ENCODE data around the gene DIPK1B.
A peak's percentile ranks its signal among the peaks of the same experiment; 100 is the strongest.

DNA sequence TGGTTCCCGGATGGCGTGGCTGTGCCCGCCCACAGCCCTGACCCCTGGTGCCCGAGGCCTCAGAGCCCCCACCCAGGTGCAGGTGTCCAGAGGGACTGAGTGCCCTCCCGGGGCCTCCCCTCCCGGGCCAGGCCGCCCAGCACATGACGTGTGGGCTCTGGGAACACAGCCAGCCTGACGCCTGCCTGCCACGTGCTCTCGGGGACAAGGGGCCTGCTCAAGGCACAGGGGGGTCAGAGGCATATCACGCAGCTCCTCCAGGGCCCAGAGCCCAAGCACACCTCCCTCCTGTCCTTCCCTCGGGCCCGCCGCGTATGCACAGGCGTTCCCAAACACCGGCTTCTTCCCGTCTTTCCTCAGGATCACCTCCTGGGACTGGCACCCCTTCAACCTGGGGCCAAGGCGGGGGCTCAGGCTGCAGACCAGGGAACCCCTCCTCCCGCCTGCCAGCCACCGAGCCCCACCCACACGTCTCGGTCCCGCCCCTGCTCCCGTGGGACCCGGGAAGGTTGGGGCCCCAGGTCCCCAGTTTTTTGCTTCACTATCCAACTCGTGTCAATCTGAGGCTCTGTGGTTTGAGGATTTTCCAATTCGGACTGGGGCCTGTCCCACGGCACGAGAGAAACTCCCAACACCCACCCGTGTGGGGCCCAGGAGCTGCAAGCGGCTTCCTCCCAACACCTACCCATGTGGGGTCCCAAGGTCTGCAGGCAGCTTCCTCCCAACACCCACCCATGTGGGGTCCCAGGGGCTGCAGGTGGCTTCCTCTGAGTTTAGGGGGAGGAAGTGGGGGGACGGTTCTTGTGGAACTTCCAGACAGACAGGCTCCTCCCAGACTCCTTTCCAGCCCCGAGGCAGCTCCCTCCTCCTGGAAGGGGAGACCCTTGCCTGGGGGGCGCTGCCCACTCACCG is 28.9 kb downstream of the DIPK1B start:
- TF ChIP-seq EP300 (IDR thresholded peaks at IDR 0.05; ENCODE audit: borderline replicate concordance in 1 of 2, low read depth in 1 of 2, low read length in 1 of 2), result no peak
- TF ChIP-seq, protein P1, sequence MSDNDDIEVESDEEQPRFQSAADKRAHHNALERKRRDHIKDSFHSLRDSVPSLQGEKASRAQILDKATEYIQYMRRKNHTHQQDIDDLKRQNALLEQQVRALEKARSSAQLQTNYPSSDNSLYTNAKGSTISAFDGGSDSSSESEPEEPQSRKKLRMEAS (IDR thresholded peaks at IDR 0.05; ENCODE audit: low read depth), result 0 out of 2 replicates have a peak, but pooled peaks have one; percentile 15
- TF ChIP-seq EZH2phosphoT487 (IDR thresholded peaks at IDR 0.05; ENCODE audit: borderline replicate concordance, low read depth), result no peak
- TF ChIP-seq, protein P2, sequence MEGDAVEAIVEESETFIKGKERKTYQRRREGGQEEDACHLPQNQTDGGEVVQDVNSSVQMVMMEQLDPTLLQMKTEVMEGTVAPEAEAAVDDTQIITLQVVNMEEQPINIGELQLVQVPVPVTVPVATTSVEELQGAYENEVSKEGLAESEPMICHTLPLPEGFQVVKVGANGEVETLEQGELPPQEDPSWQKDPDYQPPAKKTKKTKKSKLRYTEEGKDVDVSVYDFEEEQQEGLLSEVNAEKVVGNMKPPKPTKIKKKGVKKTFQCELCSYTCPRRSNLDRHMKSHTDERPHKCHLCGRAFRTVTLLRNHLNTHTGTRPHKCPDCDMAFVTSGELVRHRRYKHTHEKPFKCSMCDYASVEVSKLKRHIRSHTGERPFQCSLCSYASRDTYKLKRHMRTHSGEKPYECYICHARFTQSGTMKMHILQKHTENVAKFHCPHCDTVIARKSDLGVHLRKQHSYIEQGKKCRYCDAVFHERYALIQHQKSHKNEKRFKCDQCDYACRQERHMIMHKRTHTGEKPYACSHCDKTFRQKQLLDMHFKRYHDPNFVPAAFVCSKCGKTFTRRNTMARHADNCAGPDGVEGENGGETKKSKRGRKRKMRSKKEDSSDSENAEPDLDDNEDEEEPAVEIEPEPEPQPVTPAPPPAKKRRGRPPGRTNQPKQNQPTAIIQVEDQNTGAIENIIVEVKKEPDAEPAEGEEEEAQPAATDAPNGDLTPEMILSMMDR (IDR thresholded peaks at IDR 0.05), result no peak
- no peak for TF ChIP-seq YY1 (IDR thresholded peaks at IDR 0.05; ENCODE audit: low read depth)
- TF ChIP-seq RCOR1 (IDR thresholded peaks at IDR 0.05; ENCODE audit: low read length), result no peak
- no peak for TF ChIP-seq TAF1 (IDR thresholded peaks at IDR 0.05; ENCODE audit: borderline replicate concordance, low read depth, low read length)
- TF ChIP-seq RAD21 (IDR thresholded peaks at IDR 0.05; ENCODE audit: low read length), result no peak
- no peak for TF ChIP-seq MXI1 (IDR thresholded peaks at IDR 0.05; ENCODE audit: low read depth, low read length)
- no peak for TF ChIP-seq GABPA (IDR thresholded peaks at IDR 0.05; ENCODE audit: low read depth)
- no peak for TF ChIP-seq CHD2 (IDR thresholded peaks at IDR 0.05; ENCODE audit: low read length, partially characterized antibody)

Measured in SK-N-SH (cell line).